NCI-H345 treated with DMSO at 0.1 percent for 48 hours (cell line): ENCODE data around the gene SNX13.

ENCODE experiments used
- DNase-seq: peaks from one replicate; lab custom pipeline; 2025; ENCODE audit not compliant: unreplicated experiment; lab: John Stamatoyannopoulos, UW

The SNX13 gene, protein sequence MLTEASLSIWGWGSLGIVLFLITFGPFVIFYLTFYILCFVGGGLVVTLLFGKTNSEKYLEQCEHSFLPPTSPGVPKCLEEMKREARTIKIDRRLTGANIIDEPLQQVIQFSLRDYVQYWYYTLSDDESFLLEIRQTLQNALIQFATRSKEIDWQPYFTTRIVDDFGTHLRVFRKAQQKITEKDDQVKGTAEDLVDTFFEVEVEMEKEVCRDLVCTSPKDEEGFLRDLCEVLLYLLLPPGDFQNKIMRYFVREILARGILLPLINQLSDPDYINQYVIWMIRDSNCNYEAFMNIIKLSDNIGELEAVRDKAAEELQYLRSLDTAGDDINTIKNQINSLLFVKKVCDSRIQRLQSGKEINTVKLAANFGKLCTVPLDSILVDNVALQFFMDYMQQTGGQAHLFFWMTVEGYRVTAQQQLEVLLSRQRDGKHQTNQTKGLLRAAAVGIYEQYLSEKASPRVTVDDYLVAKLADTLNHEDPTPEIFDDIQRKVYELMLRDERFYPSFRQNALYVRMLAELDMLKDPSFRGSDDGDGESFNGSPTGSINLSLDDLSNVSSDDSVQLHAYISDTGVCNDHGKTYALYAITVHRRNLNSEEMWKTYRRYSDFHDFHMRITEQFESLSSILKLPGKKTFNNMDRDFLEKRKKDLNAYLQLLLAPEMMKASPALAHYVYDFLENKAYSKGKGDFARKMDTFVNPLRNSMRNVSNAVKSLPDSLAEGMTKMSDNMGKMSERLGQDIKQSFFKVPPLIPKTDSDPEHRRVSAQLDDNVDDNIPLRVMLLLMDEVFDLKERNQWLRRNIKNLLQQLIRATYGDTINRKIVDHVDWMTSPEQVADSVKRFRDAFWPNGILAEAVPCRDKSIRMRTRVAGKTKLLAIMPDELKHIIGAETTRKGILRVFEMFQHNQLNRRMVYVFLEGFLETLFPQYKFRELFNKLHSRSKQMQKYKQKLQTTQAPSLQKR

DNA sequence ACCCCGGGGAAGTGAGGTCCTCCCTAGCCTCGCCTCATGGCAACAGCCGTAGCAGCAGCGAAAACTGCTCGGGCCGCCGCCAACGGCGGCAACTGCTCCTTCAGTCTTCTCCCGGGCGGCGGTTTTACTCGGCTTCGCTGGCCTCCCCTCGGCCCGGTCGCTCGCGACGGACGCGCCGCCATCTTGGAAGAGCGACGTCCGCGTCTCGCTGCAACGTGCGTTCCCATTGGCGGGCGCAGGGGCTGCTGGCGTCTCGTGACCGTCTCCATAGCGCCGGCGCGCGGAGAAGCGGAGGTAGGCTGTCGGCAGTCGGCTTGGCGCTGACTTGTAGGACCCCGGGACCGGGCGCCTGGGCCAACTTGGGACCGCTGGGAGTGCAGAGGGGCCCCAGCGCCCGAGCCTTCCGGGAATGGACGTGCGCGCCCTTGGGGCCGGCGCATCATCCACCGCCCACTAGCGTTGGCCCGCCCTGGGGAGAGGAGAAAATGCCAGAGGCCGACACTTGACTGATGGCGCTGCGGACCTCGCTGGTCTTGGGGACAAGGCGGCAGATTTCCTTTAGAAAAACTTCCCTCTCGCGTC, at the start of gene SNX13:
SNX13 (minus strand) TSS at position 193 of the 582 bp plus-strand sequence. CDS start 199 bp downstream, outside the sequence.
- DNase-seq, result peak; percentile 91

DNA sequence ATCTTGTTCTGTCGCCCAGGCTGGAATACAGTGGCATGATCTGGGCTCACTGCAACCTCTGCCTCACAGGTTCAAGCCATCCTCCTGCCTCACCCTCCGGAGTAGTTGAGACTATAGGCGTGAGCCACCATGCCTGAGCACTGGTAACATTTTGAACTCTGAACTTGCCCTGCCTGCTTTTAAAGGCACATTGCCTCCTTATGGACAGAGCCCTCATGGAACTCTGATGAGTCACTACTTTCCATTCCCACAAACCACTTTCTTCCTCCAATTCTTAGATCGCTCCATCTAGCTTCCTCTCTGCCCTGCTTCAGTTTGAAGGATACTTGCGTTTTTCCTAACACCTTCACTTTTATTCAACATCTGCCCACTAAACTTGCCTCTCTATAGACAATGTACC, 49.3 kb upstream of the SNX13 start:
- DNase-seq, result no peak

DNA sequence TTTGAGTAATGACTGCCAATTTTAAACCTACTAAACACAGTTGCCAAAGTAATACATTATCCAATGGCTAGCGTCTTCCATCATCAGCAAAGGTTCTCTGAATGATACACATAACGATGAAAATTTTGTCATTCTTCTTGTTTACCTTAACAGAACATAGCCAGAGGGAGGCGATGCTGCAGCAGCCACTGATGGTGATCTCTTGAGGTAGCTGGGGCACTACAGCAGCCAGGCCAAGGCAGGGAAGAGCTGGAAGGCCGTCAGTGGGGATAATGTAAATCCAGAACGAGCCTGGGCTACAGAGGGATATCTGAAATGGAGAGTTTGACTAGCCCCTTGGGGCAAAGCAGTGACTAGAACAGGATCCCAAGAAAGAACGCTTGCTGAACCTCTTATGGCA, 48.6 kb upstream of the SNX13 start:
- DNase-seq, result no peak

DNA sequence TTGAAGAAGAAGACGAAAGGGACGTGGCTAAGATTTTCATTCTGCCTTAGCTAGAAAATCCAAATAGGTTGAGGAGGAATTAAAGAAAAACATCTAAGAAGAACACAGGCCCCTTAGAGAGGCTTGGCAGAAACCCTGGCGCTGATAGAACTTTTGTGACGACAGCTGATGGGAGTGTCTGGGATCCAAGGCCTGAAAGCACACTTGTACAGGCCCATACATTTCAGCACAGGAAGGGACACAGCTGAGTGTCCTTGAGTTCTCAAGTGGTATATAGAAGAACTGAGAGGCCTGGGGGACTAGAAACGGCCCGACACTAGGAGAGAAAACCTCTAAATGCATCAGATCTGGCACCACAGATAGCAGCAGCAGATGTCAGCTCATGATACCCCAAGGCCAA, 47.8 kb upstream of the SNX13 start:
- DNase-seq, result no peak

DNA sequence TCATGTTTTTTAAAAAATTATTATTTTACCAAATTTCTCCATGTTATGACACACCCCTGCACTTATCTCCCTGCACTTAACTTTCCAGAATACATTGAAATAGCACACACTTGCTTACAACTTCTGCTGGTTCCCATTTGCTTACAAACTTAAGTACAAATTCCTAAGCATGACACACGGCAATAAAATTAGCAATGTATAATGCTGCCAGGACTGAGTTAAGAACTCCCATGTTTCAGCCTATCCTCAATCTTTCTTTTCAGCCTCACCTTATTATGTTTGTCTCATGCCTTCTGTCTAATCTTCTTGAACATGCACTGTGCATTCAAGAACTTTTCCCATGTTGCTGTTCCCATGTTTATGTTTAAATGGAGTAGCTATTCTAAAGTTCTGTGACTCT, 46.6 kb upstream of the SNX13 start:
- no peak for DNase-seq

DNA sequence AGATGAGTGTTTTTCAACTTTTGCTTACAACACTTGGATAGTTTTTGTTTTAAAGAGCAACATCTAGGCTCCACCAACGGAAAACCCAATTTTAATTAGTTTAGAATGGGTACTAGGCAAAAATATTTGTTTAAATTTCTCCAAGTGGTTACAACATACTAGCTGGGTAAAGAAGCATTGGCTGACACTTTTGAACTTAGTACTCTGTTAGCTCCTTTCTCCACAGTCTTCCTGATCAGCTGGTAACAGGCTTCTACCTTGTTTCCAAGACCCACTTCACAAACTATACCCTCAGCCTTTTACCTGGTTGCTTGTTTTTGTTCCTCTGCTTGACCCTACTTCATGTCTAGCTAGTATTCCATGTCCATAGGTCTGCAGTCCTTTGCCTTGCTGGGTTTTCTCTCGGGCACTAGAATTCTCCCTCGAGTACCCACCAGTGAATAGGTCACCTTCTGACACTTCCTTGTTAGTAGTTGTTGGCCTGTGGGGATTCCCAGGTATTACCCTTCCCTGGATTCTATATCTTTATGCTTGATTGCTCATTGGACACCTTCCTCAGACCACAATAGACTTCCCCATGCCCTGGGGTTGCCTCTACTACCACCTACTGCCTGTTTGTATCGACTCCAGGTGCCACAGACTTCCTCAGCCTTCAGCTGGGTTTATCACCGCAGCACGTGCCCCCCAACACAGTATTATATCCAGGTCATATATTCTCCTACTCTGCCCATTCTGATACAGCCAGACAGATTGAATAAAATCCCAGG, 45.4 kb upstream of the SNX13 start:
- DNase-seq, result no peak

DNA sequence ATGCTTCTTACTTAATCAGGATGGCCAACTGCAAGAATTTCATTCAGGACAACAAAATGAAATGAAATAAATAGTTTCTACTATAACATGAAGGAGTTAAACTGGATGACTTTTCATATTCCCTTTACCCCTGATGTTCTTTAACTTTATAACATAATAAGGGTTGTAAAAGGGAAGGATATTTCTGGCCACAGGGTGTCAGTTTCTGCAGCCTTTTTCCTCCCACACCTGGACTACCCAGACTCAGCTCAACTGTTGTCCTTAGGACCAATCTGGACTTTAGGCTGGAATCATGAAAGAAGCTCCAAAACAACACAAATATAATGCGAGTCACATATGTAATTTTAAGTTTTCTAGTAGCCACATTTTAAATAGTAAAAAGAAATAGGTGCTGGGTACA, 44.0 kb upstream of the SNX13 start:
- no peak for DNase-seq

DNA sequence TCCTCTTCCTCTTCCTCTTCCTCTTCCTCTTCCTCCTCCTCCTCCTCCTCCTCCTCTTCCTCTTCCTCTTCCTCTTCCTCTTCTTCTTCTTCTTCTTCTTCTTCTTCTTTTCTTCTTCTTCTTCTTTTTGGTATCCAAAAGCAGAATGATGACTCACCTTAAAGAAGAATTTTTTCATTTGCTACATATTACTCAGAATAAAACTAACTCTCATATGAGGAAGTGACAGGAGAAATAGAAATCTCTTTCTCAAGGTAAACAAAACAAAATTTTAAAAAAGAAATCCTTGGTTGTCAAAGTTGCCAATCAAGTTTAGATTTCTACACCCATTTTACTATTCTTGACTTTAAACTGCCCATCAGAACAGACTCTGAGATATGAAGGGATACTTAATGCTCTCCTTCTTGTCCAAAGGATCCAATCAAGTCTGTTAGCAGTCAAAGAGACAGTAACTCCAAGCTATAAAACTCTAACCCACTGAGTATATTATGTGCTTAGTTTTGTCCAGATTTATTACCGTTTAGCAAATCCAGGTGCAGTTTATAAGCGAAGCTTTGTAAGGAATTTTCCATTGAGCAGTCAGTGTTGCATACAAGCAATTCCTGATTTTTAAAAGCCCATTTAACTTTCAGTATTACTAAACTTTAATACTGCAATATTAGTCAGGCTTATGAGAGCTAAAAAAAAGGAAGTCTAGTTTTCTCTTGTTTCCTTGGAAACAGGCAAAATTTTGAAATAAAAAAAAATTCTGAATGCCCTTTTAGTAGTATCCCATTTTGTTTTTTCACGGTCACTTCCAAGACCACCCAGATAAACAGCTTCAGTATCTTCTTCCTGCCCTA, 43.1 kb upstream of the SNX13 start:
- DNase-seq, result no peak

DNA sequence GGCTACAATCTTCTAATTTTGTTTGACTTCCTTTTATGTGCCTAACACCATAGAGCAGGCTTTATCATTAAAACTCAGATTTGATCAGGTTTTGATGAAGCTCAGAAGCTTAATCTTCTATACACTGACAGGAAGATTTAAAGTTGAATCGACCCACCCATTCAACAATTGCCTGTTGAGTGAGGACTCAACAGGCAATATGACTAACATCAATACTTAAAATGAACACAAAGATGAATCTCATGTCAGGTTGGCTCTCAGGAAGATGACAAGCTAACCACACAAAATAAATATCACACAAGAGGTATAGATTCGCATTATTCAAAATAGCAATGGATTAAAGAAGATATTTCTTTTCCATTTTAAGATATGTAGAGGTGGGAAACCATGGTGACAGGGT, 36.7 kb upstream of the SNX13 start:
- DNase-seq, result no peak

DNA sequence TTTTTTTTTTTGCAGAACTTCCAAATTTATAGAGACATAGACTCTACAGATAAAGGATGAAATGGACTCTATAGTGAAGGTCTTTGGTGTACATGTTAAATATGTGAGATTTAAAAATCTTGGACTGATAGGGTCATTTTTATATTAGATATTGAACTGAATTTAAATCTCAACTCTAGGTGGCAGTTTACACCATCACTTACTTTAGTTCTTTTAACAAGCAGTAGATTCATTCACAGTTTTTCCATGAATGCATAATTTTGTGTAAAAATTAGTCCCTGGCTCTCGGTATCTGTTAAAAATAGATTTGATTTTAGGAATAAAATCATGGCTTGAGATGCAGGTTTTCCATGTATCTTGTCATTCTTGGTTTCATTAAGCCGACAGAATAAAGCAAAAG, 31.1 kb upstream of the SNX13 start:
- DNase-seq, result no peak

DNA sequence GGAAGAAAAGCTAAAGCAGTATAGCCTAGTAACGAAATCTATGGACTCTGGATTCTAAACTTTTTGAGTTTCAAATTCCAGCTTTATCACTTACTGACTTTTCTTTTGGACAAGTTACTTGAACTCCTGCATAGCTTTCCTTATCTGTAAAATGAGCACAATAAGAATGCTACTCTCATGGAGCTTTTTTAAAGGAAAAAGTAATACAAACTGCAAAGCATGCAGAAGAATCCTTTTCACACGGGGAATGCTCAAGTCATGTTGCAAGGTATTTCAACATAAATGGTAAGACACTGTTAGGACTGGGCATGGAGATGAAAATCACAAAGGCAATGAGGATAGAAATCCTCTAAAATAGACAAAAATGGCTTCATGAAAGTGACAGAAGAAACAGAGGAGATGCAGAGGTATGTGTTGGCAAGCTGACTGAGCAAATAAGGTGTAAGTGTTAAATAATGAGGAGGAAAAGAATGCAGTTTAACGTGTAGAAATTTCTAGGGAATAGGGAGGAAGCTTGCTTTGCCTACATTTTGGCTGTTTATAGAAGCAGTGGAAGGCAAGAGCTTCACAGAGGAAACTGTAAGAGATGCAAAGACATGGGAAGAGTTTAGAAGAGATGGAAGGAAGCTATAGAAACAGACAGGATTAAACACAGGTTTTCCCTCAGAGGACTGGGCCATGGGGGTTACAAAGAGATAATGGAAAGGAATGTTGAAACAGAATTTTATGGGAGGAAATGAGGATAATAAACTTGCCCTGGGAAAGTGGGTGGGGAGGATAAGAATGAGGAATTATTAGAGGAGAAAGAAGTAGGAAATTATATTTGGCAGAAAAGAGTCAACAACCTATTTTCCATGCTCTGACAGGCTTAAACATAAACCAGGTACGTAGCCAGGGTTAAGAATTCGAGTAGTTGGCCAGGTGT, 28.8 kb upstream of the SNX13 start:
- DNase-seq, result no peak

DNA sequence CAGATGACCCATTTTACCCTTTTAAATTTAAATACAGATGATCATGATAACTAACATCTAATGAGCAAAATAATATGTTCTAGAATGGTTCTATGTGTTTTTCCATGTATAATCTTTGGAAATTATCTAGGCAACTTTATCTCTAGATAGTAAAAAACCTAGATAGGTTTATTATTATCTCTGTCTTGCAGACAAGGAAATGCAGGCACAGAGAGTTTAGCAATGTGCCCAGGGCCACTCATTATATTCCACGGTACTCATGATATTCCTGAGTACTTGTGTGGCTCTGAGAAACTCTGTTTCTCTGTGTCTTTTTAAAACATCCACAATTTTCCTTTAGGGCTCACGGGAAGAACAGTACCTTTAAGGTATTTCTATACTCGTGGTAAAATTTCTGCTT, 26.4 kb upstream of the SNX13 start:
- no peak for DNase-seq

DNA sequence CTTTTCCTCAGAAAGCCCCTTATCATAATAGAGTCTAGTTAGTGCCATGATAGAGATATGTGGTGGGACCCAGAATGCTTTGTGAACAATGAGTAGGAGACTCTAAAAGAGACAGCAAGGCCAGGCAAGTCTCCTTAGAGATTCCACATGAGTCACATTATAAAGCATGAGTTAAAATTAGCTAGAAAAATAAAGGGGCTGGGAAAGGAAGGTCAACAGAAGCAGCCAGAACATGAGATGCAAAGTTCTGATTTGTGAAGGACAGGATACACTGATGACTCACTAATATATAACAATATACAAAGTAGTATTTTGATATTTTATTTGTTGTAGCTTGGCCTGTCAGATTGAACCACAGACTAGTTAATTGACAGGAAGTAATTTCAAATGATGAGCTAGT, 25.3 kb upstream of the SNX13 start:
- no peak for DNase-seq

DNA sequence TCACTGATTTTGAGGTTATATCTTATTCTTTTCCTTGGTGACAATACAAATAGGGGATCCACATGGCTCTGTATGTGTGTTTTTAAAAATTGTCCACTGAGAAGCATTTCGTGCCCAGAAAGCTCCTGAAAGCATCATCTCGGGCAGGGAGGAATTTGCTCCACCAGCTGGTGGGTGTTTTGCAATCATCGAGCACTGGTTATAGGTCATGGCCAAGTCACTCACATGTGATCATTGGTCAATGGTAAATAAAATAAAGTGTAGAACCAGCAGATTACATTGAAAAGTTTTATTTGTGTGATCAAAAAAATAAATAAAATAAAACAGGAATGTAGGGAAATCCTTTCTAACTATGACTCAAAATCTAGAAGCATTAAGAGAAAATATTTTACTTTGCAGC, 23.0 kb upstream of the SNX13 start:
- no peak for DNase-seq

DNA sequence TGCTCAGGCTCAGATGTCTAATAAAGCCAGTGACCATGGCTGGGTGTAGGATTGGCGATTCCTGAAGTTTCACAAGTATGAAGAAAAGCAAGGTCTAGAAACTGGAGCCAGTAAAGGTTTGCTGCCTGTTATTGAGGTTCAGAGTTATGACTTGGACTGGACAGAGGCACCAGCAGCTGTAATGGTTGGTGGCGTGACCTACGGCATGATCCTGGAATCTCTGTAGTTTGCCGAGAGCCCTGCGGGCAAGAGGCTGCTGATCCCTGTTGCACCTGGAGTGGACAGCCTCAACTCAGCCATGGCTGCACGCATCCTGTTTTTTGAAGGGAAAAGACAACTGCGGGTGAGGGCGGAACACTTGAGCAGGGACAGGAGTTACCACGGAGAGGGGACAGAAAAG, 22.4 kb upstream of the SNX13 start:
- no peak for DNase-seq

DNA sequence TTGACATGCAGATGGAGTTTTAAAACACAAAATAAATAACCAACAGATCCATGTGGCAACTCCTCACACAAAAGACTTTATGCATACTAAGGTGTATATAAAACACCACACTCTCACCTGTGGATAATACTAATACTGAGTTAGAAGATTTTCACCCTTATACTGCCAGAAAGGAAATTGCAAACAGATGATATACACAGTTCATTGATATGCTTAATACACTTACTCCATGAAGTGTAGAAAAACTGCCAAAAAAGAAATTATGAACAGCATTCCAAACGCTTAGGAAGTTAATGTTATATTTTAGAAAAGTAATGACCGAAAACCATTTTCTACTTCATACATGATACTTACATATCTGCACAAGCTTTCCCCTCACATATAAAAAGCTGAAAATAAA, 17.6 kb upstream of the SNX13 start:
- DNase-seq, result no peak

DNA sequence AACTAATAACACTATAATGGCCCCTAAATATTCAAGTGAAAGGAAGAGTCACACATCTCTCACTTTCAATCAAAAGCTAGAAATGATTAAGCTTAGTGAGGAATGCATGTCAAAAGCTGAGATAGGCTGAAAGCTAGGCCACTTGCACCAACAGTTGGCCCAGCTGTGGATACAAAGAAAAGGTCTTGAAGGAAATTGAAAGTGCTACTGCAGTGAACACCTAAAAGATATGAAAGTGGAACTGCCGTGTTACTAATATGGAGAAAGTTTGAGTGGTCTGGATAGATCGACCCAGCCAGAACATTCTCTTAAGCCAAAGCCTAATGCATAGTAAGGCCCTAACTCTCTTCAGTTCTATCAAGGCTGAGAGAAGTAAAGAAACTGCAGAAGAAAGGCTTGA, 12.1 kb upstream of the SNX13 start:
- DNase-seq, result no peak

DNA sequence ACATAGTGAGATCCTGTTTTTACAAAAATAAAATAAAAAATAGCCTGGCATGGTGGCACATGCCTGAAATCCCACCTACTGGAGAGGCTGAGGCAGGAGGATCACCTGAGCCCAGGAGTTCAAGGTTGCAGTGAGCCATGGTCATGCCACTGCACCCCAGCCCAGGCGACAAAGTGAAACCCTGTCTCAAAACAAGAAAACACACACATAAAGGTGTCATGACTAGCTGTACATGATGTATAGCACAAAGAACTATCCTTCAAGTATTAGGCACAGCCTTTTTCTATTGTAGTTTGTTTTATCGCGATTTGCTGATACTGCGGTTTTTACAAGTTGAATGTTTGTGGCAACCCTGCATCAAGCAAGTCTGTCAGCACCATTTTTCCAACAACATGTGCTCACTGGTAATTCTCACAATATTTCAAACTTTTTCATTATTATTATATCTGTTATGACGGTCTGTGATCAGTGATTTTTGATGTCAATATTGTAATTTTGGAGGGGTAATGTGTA, 11.5 kb upstream of the SNX13 start:
- DNase-seq, result no peak
